ENCODE data around the gene UCK2. TPM values are rescaled to one million over a fixed set of nuclear protein-coding genes. Genes with fewer than 3 reads are reported as not detected.

UCK2 gene
- total and polyA plus RNA-seq, 2 experiments from 2014 or later, result 101 to 149 TPM

- TF ChIP-seq ZNF462 (CRISPR knock-in tag; IDR thresholded peaks at IDR 0.05), result no peak
- no peak for TF ChIP-seq JUNB (IDR thresholded peaks at IDR 0.05; ENCODE audit: unreplicated experiment)
- TF ChIP-seq ZNF331 (CRISPR knock-in tag; IDR thresholded peaks at IDR 0.05; ENCODE audit: low read depth), result no peak
Measured at GRCh38 chr1:165891111-165891860, 63.9 kb downstream of the UCK2 start (continued).

- Histone ChIP-seq H2AFZ (no peak overlapping the region), H3K36me3 (ENCODE audit: insufficient read depth) (peaks cover 32% of the 10 kb centered on the region), H3F3A (replicated peaks; ENCODE audit: low read depth) (no peaks in the 10 kb centered on the region), H3K4me2 (no peak overlapping the region), H3K27ac (ENCODE audit: low read depth) (no peak overlapping the region), H3K27me3 (ENCODE audit: insufficient read depth) (no peaks in the 10 kb centered on the region), H3K4me3 (no peak overlapping the region), H4K20me1 (replicated peaks; ENCODE audit: insufficient read depth) (peaks cover 38% of the 10 kb centered on the region), H3K4me1 (ENCODE audit: insufficient read depth) (no peaks in the 10 kb centered on the region), H3K9me2 (ENCODE audit: insufficient read depth) (no peaks in the 10 kb centered on the region), H3K79me2 (replicated peaks; ENCODE audit: insufficient read depth) (peaks cover 81% of the 10 kb centered on the region)
- Mint-ChIP-seq H3K36me3 (ENCODE audit: low read depth) (peaks cover 74% of the 10 kb centered on the region), H3K27ac (no peak overlapping the region), H3K4me1 (peaks cover 3% of the 10 kb centered on the region; the same call in 2 of the 3 replicates), H3K27me3 (ENCODE audit: insufficient read depth, low read depth, poor library complexity) (peaks cover 9% of the 10 kb centered on the region), H3K4me3 (no peak overlapping the region), H3K9me3 (peaks cover 4% of the 10 kb centered on the region; the same call in 2 of the 3 replicates)
- DNase-seq (ENCODE audit: low spot score) (no peak), ATAC-seq (no peak)
- no peak for TF ChIP-seq POLR2AphosphoS5 (IDR thresholded peaks at IDR 0.05; ENCODE audit: low read depth)
- no peak for TF ChIP-seq EZH2 (IDR thresholded peaks at IDR 0.05; ENCODE audit: low read depth, unreplicated experiment)
- no peak for TF ChIP-seq ZNF331 (CRISPR knock-in tag; IDR thresholded peaks at IDR 0.05; ENCODE audit: low read depth)
- TF ChIP-seq STAT1 (IDR thresholded peaks at IDR 0.05; ENCODE audit: unreplicated experiment), result no peak
- TF ChIP-seq EZH2phosphoT487 (IDR thresholded peaks at IDR 0.05; ENCODE audit: unreplicated experiment), result no peak
- TF ChIP-seq REST (IDR thresholded peaks at IDR 0.05; ENCODE audit: unreplicated experiment), result no peak
- TF ChIP-seq ETS1 (IDR thresholded peaks at IDR 0.05), result no peak
- TF ChIP-seq CREB1 (CRISPR knock-in tag; IDR thresholded peaks at IDR 0.05; ENCODE audit: low read depth), result no peak
- TF ChIP-seq ZNF114 (CRISPR knock-in tag; IDR thresholded peaks at IDR 0.05), result no peak
Measured at GRCh38 chr1:165892935-165893334, 65.5 kb downstream of the UCK2 start.
